Measurements from ENCODE around the gene SBK3.

DNA sequence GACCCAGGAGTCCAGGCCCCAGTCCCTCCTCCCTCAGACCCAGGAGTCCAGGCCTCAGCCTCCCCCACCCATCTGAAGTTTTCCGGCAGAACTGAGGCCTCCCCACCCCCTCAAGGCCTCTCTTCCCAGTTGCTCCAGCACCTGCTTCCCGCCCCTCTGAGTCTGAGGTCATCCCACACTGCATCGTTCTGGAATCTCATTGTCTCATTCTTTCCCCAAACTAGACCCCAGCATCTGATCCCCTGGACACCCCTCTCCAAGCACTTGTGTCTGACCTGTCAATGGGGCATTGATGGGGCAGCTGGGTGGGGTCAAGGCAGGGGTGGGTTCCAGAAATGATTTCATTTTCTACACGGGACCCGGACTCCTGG lies 7.6 kb downstream of the SBK3 start:
- TF ChIP-seq CTCF (IDR thresholded peaks at IDR 0.05) (no peak), POLR2A (IDR thresholded peaks at IDR 0.05) (no peak), POLR2AphosphoS5 (IDR thresholded peaks at IDR 0.05) (no peak)

Measured in prostate gland (tissue), 2 donors.